Tibial nerve (tissue), 4 donors: ENCODE measurements around the gene MED4. TPM values are rescaled to one million over a fixed set of nuclear protein-coding genes. Genes with fewer than 3 reads are reported as not detected.

Source experiments
- DNase-seq, 2 donors: peaks; one replicate each; pipeline ENCODE4 v3.0.0-alpha.2; 2019; ENCODE audit warnings: low spot score in 2 of 2
- H3K27ac ChIP-seq, 4 donors: fragments of 200-600 bp; sonication (generic) in 3 of 4; one replicate each; pipeline ENCODE4 v1.5.1; 2017 to 2019; ENCODE audit warnings: mild to moderate bottlenecking in 1 of 4
- H3K27me3 ChIP-seq, 2 donors: fragments of 200-600 bp; sonication (generic) in 1 of 2; one replicate each; pipeline versions ENCODE4 v1.5.1 to v1.6.0; 2017 to 2019
- H3K36me3 ChIP-seq, 3 donors: fragments of 200-600 bp; sonication (generic); one replicate each; pipeline ENCODE4 v1.5.1; 2018 to 2019
- H3K4me1 ChIP-seq, 4 donors: fragments of 200-600 bp; sonication (generic) in 3 of 4; one replicate each; pipeline ENCODE4 v1.5.1; 2017 to 2019
- H3K4me3 ChIP-seq, 4 donors: fragments of 200-600 bp; sonication (generic) in 3 of 4; one replicate each; pipeline ENCODE4 v1.5.1; 2017 to 2019; ENCODE audit warnings: mild to moderate bottlenecking in 1 of 4, moderate library complexity in 1 of 4
- H3K9me3 ChIP-seq, 4 donors: fragments of 200-600 bp; sonication (generic) in 3 of 4; one replicate each; pipeline ENCODE4 v1.5.1; 2017 to 2019
- EP300 ChIP-seq, 2 donors: sonication (generic); formaldehyde crosslinking; IDR thresholded peaks; one replicate each; pipeline ENCODE4 v1.6.1; 2017; ENCODE audit warnings: antibody characterized with exemption in 2 of 2, mild to moderate bottlenecking in 1 of 2
- POLR2A ChIP-seq, 2 donors: fragments of 450-650 bp; IDR thresholded peaks; one replicate each; pipeline ENCODE4 v1.6.1; 2017; ENCODE audit warnings: antibody characterized with exemption in 2 of 2, mild to moderate bottlenecking in 2 of 2, moderate library complexity in 2 of 2
- WGBS, 2 donors: methylation state at CpG; one replicate each; pipeline ENCODE4 v1.1.5; 2018; 5-methylcytosine and 5-hydroxymethylcytosine counted together
- total RNA-seq, 4 donors: library from RNA; depleted of rRNA; stranded (reverse); fragments of >200 nt; gene quantifications; one replicate each; pipeline ENCODE4 v1.1.0, GENCODE V29; 2016
- TF ChIP-seq, protein P1 (sequence below), 5 experiments: fragments of 200-600 bp in 3 of 5; fragments of 450-650 bp in 2 of 5; sonication (generic) in 3 of 5; IDR thresholded peaks; one replicate each; pipeline ENCODE4 v1.5.1; 2016 to 2019; ENCODE audit warnings: antibody characterized with exemption in 5 of 5, mild to moderate bottlenecking in 3 of 5, moderate library complexity in 2 of 5

Gene MED4
- total RNA-seq, 4 donors from 2014 or later, result 27.0 to 41.0 (median 31.4) TPM

DNA sequence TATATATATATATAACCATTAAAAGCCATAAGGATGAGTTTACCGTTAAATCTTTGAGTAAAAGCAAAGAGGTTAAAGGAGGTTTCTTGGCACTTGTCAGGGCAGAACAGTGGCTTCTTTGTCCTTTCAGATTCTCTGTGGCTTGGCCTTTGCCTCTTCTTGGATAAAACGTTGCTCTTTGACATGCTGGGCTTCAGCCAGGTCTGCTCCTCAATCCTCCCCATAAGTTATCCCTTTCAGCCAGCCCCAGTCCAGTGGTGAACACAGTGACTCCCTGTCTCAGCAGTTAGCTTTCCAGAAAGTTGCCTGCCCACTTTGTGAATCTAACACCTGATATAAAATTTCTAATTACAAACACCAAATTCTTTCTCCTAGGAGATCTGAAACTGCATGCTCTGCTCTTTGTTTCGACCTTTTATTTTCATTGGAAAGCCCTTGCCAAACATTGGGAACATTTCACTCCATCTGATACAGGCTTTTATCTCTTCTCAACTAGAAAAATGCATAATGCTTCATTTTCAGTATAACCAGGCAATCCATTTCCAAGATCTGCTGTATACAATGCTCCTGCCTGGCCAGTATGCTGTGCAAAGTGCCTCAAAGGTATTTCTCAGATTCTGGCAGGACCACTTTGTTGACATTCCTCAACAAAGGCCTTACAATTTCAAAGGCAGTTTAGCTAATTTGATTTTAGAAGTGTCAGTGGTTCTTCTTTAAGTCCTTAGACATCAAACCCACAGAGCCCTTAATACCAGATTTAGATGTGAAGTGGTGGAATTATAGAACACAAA, 16.2 kb upstream of the MED4 start:
- no peaks in the 10 kb centered on the region for H3K27me3 ChIP-seq
- no peaks in the 10 kb centered on the region for H3K36me3 ChIP-seq
- TF ChIP-seq POLR2A (IDR thresholded peaks at IDR 0.05) (no peak), EP300 (IDR thresholded peaks at IDR 0.05) (no peak)
- TF ChIP-seq, protein P1, sequence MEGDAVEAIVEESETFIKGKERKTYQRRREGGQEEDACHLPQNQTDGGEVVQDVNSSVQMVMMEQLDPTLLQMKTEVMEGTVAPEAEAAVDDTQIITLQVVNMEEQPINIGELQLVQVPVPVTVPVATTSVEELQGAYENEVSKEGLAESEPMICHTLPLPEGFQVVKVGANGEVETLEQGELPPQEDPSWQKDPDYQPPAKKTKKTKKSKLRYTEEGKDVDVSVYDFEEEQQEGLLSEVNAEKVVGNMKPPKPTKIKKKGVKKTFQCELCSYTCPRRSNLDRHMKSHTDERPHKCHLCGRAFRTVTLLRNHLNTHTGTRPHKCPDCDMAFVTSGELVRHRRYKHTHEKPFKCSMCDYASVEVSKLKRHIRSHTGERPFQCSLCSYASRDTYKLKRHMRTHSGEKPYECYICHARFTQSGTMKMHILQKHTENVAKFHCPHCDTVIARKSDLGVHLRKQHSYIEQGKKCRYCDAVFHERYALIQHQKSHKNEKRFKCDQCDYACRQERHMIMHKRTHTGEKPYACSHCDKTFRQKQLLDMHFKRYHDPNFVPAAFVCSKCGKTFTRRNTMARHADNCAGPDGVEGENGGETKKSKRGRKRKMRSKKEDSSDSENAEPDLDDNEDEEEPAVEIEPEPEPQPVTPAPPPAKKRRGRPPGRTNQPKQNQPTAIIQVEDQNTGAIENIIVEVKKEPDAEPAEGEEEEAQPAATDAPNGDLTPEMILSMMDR (IDR thresholded peaks at IDR 0.05), result no peak
- DNase-seq, result peak; percentile 42 to 60
- 10 to 15% methylated on average over 3 of the region's 3 CpGs for WGBS, 2 donors
- H3K4me1 ChIP-seq, result peaks cover 0 to 44% (median 14%) of the 10 kb centered on the region in 4 donors
- H3K4me3 ChIP-seq, result no peak overlapping the region
- H3K9me3 ChIP-seq, result no peaks in the 10 kb centered on the region
- H3K27ac ChIP-seq, result peak overlapping the region in 3 of 4 donors; percentile 34 to 84 (median 77)

GRCh38 chr13:48110132-48110868, 15.4 kb upstream of the MED4 start:
- DNase-seq, result no peak
- H3K27ac ChIP-seq, result peak overlapping the region; percentile 17 to 84 (median 51)
- TF ChIP-seq EP300 (IDR thresholded peaks at IDR 0.05), result no peak
- no peak for TF ChIP-seq POLR2A (IDR thresholded peaks at IDR 0.05)
- TF ChIP-seq, protein P1 (IDR thresholded peaks at IDR 0.05), result no peak
- H3K4me3 ChIP-seq, result no peak overlapping the region
- H3K4me1 ChIP-seq, result peaks cover 0 to 44% (median 14%) of the 10 kb centered on the region in 4 donors
- no peaks in the 10 kb centered on the region for H3K9me3 ChIP-seq
- no peaks in the 10 kb centered on the region for H3K36me3 ChIP-seq
- no peaks in the 10 kb centered on the region for H3K27me3 ChIP-seq
- WGBS, 2 donors, result 10 to 17% methylated on average over 3 of the region's 3 CpGs

DNA sequence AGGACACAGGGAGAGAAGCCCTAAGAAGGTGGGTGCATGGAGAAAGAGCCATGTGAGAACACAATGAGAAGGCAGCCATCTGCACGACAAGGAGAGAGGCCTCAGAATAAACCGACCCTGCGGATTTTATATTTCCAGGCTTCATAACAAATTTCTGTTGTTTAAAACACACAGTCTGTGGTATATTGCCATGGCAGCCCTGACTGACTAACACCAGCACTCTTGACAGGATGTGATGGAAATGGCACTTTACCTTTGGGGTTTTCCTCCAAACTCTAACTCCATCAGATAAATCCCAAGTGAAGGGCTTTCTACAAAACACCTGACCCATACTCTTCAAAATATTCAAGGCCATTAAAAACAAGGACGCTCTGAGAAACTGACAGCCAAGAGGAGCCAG, 13.2 kb upstream of the MED4 start:
- TF ChIP-seq EP300 (IDR thresholded peaks at IDR 0.05) (no peak), POLR2A (IDR thresholded peaks at IDR 0.05) (no peak)
- TF ChIP-seq, protein P1 (IDR thresholded peaks at IDR 0.05), result no peak
- Histone ChIP-seq H3K9me3 (no peaks in the 10 kb centered on the region), H3K4me3 (no peak overlapping the region), H3K27ac (no peak overlapping the region), H3K27me3 (no peaks in the 10 kb centered on the region), H3K4me1 (peaks cover 0 to 39% (median 12%) of the 10 kb centered on the region in 4 donors), H3K36me3 (no peaks in the 10 kb centered on the region)
- WGBS, 2 donors, result 66% methylated on average over 4 of the region's 4 CpGs
- DNase-seq, result no peak

DNA sequence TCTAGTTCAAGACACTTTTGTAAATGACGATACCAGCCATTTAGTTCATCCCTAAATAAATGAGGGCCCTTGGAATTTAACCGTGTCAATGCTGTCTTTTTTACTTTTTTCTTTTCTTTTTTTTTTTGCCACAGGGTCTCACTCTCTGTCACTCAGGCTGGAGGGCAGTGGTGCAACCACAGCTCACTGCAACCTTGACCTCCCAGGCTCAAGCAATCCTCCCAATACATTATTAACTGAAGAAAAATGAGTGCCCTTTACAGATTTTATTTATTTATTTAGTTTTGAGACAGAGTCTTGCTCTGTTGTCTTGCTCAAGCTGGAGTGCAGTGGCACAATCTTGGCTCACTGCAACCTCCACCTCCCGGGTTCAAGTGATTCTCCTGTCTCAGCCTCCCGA, 2.9 kb upstream of the MED4 start:
- no peak for DNase-seq
- peaks cover 0 to 16% (median 10%) of the 10 kb centered on the region in 4 donors for H3K4me1 ChIP-seq
- H3K27me3 ChIP-seq, result no peaks in the 10 kb centered on the region
- WGBS, 2 donors, result 81 to 82% methylated on average over 4 of the region's 4 CpGs
- no peaks in the 10 kb centered on the region for H3K36me3 ChIP-seq
- no peaks in the 10 kb centered on the region for H3K9me3 ChIP-seq
- TF ChIP-seq, protein P1 (IDR thresholded peaks at IDR 0.05), result no peak
- TF ChIP-seq EP300 (IDR thresholded peaks at IDR 0.05) (no peak), POLR2A (IDR thresholded peaks at IDR 0.05) (no peak)
- no peak overlapping the region for H3K27ac ChIP-seq
- H3K4me3 ChIP-seq, result no peak overlapping the region

GRCh38 chr13:48096670-48097069, 1.8 kb upstream of the MED4 start:
- Histone ChIP-seq H3K27ac (no peak overlapping the region), H3K9me3 (no peaks in the 10 kb centered on the region), H3K4me3 (no peak overlapping the region), H3K27me3 (no peaks in the 10 kb centered on the region), H3K4me1 (peaks cover 0 to 27% (median 13%) of the 10 kb centered on the region in 4 donors), H3K36me3 (no peaks in the 10 kb centered on the region)
- DNase-seq, result no peak
- 52 to 53% methylated on average over 3 of the region's 3 CpGs for WGBS, 2 donors
- TF ChIP-seq POLR2A (IDR thresholded peaks at IDR 0.05), result no peak
- TF ChIP-seq, protein P1 (IDR thresholded peaks at IDR 0.05), result no peak
- TF ChIP-seq EP300 (IDR thresholded peaks at IDR 0.05), result no peak
